ENCODE data around the gene PCDHGA6. TPM values are rescaled to one million over a fixed set of nuclear protein-coding genes. Genes with fewer than 3 reads are reported as not detected.
"Not testable (repeated sequence)": the region's sequence is repeated elsewhere in the genome, so short reads cannot be mapped to it uniquely, and the experiment has no call there.

Gene PCDHGA6
- total RNA-seq, 1 experiment from 2014 or later = 0.97 TPM

DNA sequence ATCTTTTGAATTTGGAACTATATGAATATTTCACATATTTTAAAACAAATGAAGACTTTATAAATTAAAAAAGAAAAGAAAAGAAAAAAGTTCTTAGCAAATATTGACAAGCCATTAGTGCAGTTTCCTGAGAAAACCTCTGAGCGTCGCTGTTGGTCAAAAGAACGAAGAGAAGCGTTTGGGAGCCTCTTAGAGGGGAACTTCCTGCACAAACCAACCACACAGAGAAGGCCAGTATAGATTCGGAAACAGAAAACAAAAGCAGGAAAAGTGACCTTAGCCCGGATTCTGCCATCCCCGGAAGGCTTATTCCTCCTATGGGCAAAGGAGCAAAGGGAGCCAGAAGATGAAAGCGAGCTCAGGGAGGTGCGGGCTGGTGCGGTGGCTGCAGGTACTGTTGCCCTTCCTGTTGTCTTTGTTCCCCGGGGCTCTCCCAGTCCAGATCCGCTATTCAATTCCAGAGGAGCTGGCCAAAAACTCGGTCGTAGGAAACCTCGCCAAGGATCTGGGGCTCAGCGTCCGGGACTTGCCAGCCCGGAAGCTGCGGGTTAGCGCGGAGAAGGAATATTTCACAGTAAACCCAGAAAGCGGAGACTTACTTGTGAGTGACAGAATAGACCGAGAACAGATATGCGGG, 13.8 kb upstream of the PCDHGA6 start, which contains the start of gene PCDHGB2:
Gene PCDHGB2, plus strand, starts transcription at position 205 of the 637 bp plus-strand sequence. Its CDS starts 142 bp downstream, at position 347.
- DNase-seq (ENCODE audit: low spot score) = no peak

DNA sequence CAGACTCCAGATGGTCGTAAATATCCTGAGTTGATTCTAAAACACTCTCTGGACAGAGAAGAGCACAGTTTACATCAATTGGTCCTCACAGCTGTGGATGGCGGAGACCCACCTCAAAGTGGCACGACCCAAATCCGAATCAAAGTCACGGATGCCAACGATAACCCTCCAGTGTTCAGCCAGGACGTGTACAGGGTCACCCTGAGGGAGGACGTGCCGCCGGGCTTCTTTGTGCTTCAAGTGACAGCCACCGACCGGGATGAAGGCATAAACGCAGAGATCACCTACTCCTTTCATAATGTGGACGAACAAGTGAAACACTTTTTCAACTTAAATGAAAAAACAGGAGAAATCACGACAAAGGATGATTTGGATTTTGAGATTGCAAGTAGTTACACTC, 13.0 kb upstream of the PCDHGA6 start:
- DNase-seq (ENCODE audit: low spot score) = no peak

DNA sequence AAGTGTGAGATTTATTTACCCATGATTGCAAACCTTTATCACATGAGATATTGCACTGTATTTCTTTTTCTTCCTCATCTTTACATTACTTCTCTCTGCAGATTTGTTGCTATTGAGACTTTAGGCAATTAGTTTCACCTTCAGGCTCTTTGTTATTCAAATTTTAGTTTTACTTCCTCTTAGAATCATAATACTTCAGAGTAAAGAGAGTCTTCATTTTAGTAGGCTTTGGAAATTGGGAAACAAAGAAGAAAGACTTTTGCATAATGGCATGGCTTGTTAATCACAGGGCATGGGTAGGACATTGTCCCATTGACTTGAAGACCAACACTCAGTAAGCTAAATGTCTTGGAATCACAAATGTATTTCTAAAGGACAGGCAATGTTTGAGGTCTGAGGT, 11.0 kb upstream of the PCDHGA6 start:
- no peak for DNase-seq (ENCODE audit: low spot score)

DNA sequence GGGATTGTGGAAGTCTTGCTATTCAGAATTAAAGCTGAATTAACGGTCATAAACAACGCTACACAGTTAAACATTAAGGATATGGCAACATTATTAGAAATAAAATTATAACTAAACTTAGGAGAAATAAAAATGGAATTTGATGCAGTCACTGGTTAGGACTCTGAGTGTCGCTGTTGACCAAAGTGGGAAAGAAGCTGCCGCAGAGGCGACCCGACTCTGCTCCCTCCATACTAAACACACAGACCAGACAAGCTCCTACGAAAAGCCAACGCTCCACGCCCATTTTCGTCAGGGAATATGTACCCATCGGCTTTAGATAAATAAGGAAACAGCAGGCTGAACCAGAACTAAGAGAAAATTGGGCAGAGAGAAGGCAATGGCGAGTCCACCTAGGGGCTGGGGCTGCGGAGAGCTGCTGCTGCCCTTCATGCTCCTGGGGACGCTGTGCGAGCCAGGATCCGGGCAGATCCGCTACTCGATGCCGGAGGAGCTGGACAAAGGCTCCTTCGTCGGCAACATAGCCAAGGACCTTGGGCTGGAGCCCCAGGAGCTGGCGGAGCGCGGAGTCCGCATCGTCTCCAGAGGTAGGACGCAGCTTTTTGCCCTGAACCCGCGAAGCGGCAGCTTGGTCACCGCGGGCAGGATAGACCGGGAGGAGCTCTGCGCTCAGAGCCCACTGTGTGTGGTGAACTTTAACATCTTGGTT, 9.6 kb upstream of the PCDHGA6 start, which contains the start of gene PCDHGA5:
Gene PCDHGA5, plus strand, starts transcription at position 211 of the 709 bp plus-strand sequence. Its CDS starts 169 bp downstream, at position 380.
- DNase-seq (ENCODE audit: low spot score) = no peak

DNA sequence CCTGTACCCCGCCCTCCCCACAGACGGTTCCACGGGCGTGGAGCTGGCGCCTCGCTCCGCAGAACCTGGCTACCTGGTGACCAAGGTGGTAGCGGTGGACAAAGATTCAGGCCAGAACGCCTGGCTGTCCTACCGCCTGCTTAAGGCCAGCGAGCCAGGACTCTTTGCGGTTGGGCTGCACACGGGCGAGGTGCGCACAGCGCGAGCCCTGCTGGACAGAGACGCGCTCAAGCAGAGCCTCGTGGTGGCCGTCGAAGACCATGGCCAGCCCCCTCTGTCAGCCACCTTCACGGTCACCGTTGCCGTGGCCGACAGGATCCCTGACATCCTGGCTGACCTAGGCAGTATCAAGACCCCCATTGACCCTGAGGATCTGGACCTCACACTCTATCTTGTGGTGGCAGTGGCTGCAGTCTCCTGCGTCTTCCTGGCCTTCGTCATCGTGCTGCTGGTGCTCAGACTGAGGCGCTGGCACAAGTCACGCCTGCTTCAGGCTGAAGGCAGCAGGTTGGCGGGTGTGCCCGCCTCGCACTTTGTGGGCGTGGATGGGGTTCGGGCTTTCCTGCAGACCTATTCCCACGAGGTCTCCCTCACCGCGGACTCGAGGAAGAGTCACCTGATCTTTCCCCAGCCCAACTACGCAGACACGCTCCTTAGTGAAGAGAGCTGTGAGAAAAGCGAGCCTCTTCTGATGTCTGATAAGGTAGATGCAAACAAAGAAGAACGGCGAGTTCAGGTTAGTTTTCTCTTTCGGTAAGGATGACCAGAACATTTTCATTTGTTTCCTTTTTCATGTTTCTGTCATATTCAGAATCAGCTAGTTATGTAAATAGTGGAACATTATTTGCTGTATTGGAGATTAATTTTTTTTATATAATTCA, 7.4 kb upstream of the PCDHGA6 start:
- no peak for DNase-seq (ENCODE audit: low spot score)

DNA sequence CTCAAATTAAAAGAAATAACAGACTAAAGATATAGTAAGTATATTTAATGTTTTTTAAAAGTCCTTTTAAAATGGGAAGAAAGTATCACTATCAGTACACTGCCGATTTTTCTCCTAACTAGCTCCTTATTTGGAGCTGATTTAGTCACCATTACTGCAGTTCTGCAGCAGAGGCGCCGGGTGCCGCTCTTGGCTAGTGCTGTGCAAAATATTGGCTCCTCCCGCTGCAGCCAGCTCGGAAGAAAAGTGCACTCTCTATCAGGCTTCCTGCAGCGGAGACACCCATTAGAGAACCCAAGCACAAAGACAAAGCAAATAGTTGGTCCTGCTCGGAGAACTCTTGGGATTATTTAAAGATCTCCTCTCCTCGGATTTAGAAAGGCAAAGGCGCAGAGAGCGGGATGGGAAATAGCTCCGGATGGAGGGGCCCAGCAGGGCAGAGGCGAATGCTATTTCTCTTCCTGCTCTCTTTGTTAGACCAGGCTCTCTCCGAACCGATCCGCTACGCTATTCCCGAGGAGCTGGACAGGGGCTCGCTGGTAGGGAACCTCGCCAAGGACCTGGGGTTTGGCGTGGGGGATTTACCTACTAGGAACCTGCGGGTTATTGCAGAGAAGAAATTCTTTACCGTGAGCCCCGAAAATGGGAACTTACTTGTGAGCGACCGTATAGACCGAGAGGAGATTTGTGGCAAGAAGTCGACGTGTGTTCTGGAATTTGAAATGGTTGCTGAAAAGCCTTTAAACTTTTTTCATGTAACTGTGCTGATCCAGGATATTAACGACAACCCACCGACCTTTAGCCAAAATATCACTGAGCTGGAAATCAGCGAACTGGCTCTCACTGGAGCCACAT, 3.5 kb upstream of the PCDHGA6 start, which contains the start of gene PCDHGB3:
Gene PCDHGB3, plus strand, starts transcription at position 249 of the 855 bp plus-strand sequence. Its CDS starts 153 bp downstream, at position 402.
- no peak for DNase-seq (ENCODE audit: low spot score)

GRCh38 chr5:141371572-141372475, 1.9 kb upstream of the PCDHGA6 start:
- DNase-seq (ENCODE audit: low spot score) = no peak

DNA sequence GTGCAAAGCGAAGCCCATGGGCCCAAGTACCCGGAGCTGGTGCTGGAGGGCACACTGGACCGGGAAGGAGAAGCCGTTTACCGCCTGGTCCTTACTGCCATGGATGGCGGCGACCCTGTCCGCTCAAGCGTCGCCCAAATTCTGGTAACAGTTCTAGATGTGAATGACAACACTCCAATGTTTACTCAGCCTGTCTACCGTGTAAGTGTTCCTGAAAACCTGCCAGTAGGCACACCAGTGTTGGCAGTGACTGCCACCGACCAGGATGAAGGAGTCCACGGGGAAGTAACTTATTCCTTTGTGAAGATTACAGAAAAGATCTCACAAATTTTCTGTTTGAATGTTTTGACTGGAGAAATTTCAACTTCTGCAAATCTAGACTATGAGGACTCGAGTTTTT, 936 bp downstream of the PCDHGA6 start:
- DNase-seq (ENCODE audit: low spot score) = no peak

GRCh38 chr5:141375444-141376155, 1.9 kb downstream of the PCDHGA6 start:
- not testable (repeated sequence) for DNase-seq (ENCODE audit: low spot score)

DNA sequence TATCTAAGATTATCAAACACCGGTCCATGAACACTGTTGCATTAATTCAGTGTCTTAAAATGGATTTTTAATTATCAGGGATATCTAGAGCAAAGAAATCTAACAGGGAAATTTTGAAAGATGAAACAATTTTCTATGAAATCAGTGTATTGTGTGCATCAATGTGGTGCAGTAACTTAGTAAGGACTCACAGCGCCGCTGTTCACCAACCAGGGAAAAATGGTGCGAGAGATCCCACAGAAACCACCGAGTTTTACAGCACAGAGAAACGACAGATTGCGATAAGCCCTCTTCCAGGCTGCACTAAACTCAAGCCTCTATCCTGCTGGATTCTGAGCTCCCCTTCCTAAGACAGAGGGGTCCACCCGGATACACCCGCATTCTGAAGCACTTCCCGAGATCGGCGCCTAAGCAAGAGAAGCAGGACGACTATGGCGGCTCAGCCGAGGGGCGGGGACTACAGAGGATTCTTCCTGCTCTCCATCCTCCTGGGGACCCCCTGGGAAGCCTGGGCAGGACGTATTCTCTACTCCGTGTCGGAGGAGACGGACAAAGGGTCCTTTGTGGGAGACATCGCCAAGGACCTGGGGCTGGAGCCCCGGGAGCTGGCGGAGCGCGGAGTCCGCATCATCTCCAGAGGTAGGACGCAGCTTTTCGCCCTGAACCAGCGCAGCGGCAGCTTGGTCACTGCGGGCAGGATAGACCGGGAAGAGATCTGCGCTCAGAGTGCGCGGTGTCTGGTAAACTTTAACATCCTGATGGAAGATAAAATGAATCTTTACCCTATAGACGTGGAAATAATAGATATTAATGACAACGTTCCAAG, 9.0 kb downstream of the PCDHGA6 start, which contains the start of gene PCDHGA7:
Gene PCDHGA7, plus strand, starts transcription at position 274 of the 826 bp plus-strand sequence. Its CDS starts 158 bp downstream, at position 432.
- DNase-seq (ENCODE audit: low spot score) = no peak

GRCh38 chr5:141383345-141383744, 9.7 kb downstream of the PCDHGA6 start:
- DNase-seq (ENCODE audit: low spot score) = no peak

DNA sequence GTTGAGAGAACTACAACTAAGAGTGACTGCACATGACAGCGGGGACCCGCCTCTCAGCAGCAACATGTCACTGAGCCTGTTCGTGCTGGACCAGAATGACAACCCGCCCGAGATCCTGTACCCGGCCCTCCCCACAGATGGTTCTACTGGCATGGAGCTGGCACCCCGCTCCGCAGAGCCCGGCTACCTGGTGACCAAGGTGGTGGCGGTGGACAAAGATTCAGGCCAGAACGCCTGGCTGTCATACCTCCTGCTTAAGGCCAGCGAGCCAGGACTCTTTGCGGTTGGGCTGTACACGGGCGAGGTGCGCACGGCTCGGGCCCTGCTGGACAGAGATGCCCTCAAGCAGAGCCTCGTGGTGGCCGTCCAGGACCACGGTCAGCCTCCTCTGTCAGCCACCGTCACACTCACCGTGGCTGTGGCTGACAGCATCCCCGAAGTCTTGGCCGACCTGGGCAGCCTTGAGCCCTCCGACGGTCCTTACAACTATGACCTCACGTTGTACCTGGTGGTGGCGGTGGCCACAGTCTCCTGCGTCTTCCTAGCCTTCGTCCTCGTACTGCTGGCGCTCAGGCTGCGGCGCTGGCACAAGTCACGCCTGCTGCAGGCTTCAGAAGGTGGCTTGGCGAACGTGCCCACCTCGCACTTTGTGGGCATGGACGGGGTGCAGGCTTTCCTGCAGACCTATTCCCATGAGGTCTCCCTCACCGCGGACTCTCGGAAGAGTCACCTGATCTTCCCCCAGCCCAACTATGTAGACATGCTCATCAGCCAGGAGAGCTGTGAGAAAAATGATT, 11.0 kb downstream of the PCDHGA6 start:
- DNase-seq (ENCODE audit: low spot score) = no peak

- not testable (repeated sequence) for DNase-seq (ENCODE audit: low spot score)
These were observed 14.0 kb downstream of the PCDHGA6 start, which contains the start of gene PCDHGB4 for GRCh38 chr5:141387557-141388311. Gene PCDHGB4 (plus strand): TSS chr5:141387698. CDS start chr5:141387885, 187 bp downstream.

DNA sequence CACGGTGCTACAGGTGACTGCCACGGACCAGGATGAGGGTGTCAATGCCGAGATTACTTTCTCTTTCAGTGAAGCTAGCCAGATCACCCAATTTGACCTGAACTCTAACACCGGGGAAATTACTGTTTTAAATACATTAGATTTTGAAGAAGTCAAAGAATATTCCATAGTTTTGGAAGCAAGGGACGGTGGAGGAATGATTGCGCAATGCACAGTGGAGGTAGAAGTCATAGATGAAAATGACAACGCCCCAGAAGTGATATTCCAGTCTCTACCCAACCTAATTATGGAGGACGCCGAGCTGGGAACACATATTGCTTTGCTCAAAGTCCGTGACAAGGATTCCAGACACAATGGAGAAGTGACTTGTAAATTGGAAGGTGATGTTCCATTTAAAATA, 15.0 kb downstream of the PCDHGA6 start:
- DNase-seq (ENCODE audit: low spot score) = no peak

DNA sequence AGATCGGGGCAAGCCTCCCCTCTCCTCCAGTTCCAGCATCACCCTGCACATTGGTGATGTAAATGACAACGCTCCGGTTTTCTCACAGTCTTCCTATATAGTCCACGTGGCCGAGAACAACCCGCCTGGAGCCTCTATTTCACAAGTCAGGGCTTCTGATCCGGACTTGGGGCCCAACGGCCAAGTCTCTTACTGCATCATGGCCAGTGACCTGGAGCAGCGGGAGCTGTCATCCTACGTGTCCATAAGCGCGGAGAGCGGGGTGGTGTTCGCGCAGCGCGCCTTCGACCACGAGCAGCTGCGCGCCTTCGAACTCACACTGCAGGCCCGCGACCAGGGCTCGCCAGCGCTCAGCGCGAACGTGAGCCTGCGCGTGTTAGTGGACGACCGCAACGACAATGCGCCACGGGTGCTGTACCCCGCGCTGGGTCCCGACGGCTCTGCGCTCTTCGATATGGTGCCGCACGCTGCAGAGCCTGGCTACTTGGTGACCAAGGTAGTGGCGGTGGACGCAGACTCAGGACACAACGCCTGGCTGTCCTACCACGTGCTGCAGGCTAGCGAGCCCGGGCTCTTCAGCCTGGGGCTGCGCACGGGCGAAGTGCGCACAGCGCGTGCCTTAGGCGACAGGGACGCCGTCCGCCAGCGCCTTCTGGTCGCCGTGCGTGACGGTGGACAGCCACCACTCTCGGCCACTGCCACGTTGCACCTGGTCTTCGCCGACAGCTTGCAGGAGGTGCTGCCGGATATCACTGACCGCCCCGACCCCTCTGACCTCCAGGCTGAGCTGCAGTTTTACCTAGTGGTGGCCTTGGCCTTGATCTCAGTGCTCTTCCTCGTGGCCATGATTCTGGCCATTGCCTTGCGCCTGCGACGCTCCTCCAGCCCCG, 15.7 kb downstream of the PCDHGA6 start:
- no peak for DNase-seq (ENCODE audit: low spot score)
